GM11168 (cell line): ENCODE data around the gene VKORC1.
"Not testable (repeated sequence)": the region's sequence is repeated elsewhere in the genome, so short reads cannot be mapped to it uniquely, and the experiment has no call there.

Source experiments
- in situ Hi-C: fragments of 300-500 bp; cut with MboI; formaldehyde crosslinking; loops from one replicate; pipeline ENCODE4 v1.12.0; 2022; ENCODE audit warnings: low sequenced_read_pairs; ENCODE audit not compliant: unreplicated experiment

The VKORC1 gene

DNA sequence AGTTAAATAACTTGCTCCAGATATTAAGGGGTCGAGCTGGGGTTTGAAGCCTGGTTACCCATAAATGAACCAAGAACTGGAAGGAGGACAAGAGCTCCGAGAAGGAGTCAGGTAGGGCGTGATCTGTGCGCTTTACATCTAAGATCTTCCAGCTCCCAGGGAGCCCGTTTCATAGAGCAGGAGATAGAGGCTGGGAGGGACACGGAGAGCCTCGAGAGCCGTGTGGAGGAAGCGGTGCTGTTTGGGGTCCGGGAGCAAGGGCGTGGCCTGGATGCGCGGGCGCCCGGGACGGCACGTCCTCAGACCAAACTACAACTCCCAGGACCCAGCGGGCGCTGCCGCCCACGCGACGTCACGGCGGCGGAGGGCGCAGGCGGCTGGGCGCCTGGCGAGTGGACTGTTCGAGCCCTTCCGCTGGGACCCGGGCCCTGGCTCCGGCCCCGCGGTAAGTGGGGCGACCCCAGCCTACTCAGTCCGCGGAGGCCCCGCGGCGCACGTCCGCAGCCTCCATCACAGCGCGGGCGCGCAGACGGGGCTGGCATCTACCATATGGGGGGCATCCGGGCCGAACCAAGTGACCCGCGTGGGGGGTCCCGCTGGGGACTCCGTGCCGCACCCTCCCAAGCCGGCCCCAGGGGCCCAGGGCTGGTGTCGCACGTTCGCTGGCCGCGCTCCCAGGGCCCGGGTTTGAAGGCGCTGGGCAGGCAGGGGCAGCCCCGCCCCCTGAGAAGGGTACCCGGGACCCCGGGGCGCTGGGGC is 13.6 kb upstream of the VKORC1 start, which contains the start of gene BCKDK:
Gene BCKDK (plus strand): TSS at position 352 of the 759 bp plus-strand sequence. CDS start 838 bp downstream, outside the sequence.
- in situ Hi-C loops = no loop called here

- in situ Hi-C loops = no loop called here
Observed at GRCh38 chr16:31107465-31107867, 12.9 kb upstream of the VKORC1 start.

- in situ Hi-C loops = no loop called here
Observed at GRCh38 chr16:31106509-31107464, 12.2 kb upstream of the VKORC1 start.

DNA sequence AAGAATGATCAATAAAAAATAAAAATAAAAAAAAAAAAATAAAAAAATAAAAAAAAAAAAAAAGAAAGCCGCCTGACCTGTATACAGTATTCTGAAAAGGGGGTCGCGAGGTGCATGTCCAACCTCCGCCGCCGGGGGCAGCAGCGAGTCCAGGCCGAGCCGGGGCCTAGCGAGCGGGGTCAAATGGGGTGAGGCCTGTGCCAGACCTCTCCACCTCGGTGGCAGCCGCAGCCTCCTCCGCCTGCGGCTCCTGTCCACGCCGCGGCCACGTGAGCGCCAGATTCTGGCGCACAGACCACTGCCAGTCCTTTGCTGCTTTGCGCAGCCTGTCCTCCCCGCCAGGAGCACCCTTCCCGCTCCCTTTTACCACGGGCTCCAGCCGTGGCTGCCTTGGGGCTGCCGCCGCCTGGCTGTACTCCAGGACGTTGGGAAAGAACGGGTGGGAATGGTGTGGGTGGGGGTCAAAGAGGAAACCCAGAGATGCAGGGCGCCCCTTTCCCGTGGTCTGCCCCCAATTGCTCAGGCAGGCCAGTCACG is 11.1 kb upstream of the VKORC1 start:
- in situ Hi-C loops = no loop called here

- in situ Hi-C loops = not testable (repeated sequence)
Observed at GRCh38 chr16:31100876-31101641, 6.5 kb upstream of the VKORC1 start.

GRCh38 chr16:31099860-31100638 is 5.5 kb upstream of the VKORC1 start:
- in situ Hi-C loops = no loop called here

- in situ Hi-C loops = no loop called here
Observed at GRCh38 chr16:31094088-31094423, 541 bp downstream of the VKORC1 start.

GRCh38 chr16:31093132-31093703 is 1.4 kb downstream of the VKORC1 start:
- in situ Hi-C loops = no loop called here

DNA sequence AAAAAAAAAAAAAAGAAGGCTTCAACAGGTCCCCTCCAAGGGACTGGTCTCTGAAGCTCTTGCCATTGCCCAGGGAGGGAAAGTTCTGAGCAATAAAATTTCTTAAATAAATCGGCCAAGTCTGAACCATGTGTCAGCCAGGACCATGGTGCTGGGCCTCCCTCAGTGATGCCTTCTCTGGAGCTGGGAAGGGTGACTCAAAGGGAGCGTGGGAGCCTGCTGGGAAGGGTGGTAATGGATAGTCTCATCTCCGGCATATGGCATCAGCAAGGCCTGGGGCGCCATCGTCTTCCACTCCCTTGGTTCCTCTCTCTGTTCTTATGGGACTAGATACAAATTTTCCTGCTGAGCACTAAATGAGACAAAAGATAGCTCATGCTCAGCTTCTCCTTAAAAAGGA is 2.3 kb downstream of the VKORC1 start:
- in situ Hi-C loops = no loop called here

GRCh38 chr16:31090540-31090939 is 4.1 kb downstream of the VKORC1 start:
- in situ Hi-C loops = no loop called here

DNA sequence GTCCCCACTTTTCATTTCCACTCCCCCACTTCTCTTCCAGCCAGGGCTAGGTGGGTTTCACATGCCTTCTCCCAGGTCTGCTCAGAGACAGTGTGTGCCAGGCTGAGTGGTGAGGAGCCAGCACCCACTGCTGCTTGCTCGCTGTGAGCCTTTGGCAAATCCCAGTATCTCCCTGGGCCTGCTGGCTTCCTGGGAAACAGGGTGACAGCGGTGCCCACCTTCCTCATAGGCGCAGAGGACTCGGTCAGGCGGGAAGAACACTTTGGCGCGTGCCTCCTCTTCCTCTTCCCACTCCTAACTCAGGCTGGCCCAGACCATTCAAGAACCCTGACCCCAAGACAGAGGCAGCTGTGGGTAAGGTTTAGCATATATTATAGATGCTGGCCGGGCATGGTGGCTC is 5.4 kb downstream of the VKORC1 start:
- in situ Hi-C loops = no loop called here

DNA sequence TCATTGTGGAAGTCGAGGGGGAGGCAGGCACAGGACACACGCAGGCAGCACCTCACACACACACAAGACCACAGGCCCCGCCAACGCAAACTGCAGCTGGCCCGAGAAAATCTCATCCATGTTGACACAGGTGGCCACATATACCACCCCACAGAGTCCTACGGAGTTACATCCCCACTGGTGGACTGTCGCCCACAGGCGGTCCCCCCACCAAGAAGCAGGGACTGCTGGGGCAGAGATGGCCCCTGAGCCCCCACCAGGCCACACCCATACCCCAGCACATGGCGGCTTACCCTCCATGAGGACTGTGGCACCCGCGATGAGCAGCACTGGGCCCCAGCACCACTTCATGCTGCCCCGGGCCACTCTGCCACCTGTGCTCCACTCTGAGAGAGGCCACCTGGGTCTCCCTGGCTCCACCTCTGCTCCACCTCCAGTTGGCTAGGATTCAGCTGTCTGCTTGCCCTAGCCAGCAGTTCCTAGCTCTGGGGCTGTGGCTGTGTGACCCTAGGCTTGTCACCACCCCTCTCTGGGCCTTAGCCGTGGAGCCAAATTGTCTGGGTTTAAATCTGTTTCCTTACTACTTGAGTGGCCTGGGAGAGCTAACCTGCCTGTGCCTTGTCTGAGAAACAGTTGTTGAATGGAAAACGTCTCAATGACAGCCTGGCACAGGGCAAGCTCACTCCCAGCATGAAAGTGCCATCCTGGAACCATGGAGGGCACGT is 6.0 kb downstream of the VKORC1 start, which contains the start of gene PRSS53:
Gene PRSS53 (minus strand): TSS at position 485 of the 725 bp plus-strand sequence. CDS start 134 bp downstream, at position 351.
- in situ Hi-C loops = no loop called here

GRCh38 chr16:31087971-31088370 is 6.6 kb downstream of the VKORC1 start:
- in situ Hi-C loops = no loop called here

DNA sequence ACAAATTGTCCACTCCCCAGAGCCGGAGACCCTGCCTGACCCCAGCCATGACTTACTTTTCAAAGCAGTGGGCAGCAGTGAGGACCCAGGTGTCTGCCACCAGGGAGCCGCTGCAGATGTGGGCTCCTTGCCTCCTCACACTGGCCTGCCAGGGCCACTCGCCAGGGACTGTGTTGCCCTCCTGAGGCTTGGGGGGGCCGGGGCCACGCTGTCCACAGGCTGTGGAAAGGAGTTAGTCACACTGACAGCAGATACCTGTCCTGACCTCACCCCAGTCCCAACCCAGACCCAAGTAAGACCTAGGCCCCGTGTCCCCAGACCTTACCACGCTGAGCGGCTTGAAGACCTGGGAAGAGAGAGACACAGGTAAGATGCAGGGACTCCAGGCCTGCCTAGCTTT is 7.1 kb downstream of the VKORC1 start:
- in situ Hi-C loops = no loop called here

- in situ Hi-C loops = no loop called here
Observed at GRCh38 chr16:31086629-31086906, 8.0 kb downstream of the VKORC1 start.

- in situ Hi-C loops = no loop called here
Observed at GRCh38 chr16:31085873-31086628, 8.5 kb downstream of the VKORC1 start.

DNA sequence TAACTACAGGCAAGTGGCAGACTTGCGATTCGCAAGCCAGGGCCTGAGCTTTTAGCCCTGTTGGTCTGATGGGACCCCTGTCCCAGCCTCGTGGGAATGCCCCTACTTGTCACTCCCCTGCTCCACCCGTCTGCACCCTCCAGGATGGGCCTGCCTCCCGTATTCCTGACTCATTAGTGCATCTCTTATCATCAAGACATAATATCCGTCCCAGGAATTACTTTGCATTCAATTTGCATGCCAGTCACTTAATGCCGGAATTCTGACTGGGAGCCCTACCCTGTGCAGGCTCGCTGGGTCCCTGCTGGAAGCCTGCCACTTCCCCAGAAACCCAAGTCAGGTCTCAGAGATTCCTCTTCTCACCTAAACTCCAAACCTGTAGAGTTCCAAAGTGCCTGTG is 9.2 kb downstream of the VKORC1 start:
- in situ Hi-C loops = no loop called here
